RPMI8226 (cell line): ENCODE results near the gene C6orf15.

ENCODE experiments used
- DNase-seq: peaks from one replicate; pipeline ENCODE4 v3.0.0-alpha.2; 2015

C6orf15 gene

GRCh38 chr6:31112478-31112877, at the start of gene C6orf15:
C6orf15 (minus strand) TSS chr6:31112575; CDS start chr6:31112555, 20 bp downstream.
- DNase-seq, result no peak

DNA sequence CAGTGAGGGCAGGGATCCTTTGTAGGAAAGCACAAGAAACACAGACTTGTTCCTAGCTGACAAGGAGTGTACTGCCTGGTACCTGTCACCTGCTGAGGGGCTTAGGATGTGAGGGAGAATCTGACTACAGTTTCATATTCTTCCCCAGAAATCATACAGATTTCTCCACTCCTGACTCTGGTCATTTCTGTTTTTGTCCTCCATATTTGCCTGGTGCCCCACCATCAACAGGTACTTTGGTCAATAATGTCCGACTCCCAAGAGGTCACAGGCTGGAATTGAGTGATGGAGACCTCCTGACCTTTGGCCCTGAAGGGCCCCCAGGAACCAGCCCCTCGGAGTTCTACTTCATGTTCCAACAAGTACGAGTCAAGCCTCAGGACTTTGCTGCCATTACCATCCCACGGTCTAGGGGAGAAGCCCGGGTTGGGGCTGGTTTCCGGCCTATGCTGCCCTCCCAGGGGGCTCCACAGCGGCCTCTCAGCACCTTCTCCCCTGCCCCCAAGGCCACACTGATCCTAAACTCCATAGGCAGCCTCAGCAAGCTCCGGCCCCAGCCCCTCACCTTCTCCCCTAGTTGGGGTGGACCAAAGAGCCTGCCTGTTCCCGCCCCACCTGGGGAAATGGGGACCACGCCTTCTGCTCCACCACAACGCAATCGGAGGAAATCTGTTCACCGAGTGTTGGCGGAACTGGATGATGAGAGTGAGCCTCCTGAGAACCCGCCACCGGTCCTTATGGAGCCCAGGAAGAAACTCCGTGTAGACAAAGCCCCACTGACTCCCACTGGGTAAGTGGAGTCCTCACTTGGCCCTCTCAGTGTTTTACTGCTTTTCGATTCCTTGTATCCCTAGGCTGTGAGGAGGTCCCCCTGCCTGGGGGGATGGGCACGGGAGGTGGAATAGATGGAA, 49.1 kb upstream of the C6orf15 start:
- DNase-seq, result no peak

DNA sequence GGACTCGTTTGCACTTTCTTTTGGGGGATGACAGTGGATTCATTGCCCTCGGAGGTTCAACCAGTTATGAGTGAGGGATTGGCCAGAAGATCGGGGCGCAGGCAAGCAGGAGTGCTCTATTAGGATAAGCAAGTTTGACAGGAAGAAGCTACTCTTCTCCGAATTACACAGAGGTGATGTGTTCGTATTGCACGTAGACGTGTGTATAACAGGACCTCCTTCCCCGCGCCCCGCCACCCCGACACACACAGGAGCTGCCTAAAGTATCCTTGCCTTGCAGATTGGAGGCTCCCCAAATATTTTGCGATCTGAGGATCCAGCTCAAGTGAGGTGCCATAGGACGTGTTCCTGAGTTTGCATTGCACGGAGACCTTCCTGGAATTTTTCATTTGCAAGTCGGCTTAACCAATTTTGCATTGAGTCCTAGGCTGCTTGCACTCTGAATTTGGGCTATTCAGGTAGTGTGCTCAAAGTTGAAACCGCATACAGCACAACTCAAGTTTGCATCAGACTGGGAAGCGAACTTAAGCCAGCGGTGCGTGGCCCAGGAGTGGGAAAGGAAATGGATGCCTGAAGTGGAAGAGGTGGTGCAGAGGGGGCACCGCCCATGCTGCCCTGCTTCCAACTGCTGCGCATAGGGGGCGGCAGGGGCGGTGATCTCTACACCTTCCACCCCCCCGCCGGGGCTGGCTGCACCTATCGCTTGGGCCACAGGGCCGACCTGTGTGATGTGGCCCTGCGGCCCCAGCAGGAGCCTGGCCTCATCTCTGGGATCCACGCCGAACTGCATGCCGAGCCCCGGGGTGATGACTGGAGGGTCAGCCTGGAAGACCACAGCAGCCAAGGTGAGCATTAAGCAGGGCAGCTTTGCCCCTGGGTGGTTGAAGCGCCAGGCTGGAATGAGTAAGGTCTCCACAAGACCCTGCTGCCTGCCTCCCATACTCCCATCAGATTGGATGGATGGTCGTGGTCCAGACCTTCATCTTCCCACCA, 46.8 kb upstream of the C6orf15 start:
- DNase-seq, result peak; percentile 48

DNA sequence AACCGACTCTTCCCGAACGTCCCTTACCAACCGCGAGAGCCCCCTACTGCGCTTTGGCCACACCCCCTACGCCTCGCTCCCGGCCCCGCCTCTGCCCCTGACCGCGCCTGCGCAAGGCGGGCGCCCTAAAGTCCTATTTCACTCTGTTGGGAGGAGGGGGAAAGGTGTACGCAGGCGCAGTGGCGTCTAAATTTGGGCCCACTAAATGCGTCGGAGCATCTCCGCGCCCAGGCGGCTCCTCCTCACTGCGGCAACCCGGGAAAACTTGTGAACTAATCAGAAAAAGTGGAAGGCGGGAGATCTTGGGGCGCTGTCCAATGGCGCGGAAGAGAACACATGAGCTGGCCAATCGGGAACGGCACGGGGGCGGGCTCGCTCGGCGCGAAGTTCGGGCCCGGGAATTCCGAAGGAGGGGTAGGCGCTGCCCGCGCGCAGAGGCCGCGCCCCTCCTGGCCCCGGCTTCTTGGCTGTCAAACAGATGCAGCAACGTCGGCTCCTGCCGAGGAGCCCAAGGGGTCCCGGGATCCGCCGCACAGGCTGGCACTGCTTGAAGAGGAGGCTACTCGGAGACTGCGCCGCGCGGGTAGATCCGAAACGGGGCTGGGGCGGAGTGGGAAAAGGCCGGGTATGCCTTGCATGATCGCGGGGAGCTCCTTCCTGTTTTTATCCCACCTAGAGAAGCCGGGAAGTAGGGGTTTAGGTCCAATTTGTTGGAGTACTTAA, 45.9 kb upstream of the C6orf15 start, which contains the start of gene TCF19:
Gene TCF19 (plus strand): TSS at position 450 of the 723 bp plus-strand sequence. CDS start 881 bp downstream, outside the sequence.
- DNase-seq, result peak; percentile 100

GRCh38 chr6:31157513-31158139, 45.3 kb upstream of the C6orf15 start, which contains the start of gene CCHCR1:
CCHCR1 (minus strand) TSS chr6:31157802; CDS start chr6:31157600, 202 bp downstream.
- no peak for DNase-seq

DNA sequence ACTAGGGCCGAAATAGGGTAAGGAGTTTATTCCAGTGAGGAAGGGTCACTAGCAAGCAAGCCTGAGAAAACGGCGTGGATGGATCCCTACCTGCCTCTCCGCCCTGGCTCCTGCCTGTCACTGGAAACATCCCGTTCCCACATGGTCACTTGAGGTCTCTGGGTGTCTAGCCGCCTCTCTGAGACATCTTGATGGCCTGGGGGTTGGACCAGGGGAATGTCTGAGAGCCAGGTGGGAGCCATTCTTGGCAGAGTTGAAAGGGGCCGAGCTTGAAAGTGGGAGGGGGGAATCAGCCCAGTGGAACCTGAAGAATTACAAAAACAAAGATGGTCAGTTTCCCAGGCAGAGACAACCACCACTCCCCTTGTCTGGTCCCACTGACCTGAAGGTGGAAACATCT, 44.3 kb upstream of the C6orf15 start:
- no peak for DNase-seq

DNA sequence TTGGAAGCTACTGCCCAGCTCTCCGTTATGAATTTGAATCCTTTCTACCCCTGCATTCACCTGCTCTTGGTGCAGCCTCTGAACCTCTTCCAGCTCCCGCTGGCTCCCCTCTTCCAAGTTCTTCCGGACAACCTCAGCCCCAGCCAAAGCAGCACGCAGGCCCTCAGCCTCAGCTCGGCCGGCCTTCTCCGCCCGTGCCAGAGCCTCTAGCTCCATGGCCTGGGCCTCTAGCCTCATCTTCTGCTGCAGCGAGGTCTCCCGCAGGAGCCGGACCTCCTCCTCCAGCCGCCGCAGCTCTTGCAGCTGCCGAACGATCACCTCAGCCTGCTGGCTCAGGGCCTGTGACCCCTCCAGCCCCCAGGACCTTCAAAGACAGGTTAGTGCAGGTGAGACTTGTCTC, 42.1 kb upstream of the C6orf15 start:
- no peak for DNase-seq

GRCh38 chr6:31152781-31153180, 40.4 kb upstream of the C6orf15 start:
- DNase-seq, result no peak

DNA sequence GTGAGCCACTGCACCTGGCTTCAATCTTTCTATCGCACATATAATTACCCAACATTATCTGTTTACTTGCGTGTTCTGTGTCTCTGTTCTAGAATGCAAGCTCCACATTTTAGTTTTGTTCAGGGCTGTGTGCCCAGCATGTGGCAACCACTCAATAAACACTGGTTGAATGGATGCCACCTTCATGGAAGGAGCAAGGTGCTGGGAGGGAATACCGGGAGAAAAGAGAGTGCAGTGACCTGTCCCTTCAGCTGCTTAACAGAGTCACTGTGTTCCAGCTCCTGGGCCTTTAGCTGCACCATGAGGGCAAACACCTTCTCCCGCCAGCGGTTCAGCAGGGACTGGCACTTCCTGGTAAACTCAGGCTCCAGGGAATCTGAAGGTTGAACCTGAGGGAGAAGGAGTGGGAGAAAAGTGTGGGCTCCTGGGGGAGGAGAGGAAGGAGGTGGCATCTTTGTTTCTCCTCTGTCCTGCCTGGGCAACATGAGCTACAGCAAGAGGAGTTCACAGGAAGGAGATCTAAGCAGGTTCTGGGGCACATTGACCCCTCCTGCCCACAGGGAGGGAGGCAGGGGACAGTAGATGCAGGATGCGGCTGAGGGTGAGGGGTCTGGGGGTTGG, 37.6 kb upstream of the C6orf15 start:
- no peak for DNase-seq

DNA sequence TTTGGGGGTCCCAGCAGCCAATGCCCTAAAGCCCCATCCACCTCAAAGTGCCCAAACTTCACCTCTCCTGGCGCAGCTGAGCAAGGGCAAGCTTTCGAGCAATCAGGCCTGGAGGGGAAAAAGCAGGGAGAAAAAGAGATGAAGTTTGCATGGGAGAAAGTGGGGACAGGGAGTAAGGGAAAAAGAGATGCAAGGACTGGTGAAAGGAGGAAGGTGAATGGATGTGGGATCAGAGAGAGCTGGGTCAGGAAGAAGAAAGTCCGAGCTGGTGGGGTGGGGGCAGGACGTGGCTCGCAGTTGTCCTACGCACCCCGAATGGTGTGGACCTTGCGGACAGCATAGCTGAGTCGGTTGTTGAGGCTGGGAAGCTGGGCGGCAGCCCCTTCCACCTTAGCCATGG, 33.0 kb upstream of the C6orf15 start:
- DNase-seq, result no peak

GRCh38 chr6:31144970-31145340, 32.6 kb upstream of the C6orf15 start:
- no peak for DNase-seq

DNA sequence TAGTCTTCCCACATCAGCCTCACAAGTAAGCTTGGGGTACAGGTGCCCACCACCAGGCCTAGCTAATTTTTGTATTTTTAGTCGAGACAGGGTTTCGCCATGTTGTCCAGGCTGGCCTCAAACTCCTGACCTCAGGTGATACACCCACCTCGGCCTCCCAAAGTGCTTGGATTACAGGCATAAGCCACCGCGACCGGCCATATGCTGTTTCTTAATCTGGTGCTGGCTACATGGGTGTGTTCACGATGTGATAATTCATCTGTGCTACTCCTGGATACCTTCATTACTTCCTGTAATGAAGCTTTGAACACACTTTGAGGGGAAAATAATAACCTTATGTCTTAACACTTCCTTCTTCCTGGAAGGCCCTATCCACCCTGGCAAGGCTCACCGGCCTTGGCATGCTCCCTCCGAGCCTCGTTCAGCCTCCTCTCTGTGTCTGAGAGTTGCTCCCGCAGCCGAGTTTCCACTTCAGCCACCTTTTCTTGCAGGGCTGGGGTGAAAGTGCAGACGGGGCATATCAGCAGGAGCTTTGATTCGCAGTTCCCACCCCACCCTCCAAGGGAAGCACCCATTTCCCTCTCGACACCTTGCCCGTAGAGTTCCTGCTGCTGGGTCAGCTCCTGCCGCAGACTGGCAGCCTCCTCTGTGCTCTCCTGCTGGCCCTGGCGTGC, 32.1 kb upstream of the C6orf15 start:
- DNase-seq, result no peak

DNA sequence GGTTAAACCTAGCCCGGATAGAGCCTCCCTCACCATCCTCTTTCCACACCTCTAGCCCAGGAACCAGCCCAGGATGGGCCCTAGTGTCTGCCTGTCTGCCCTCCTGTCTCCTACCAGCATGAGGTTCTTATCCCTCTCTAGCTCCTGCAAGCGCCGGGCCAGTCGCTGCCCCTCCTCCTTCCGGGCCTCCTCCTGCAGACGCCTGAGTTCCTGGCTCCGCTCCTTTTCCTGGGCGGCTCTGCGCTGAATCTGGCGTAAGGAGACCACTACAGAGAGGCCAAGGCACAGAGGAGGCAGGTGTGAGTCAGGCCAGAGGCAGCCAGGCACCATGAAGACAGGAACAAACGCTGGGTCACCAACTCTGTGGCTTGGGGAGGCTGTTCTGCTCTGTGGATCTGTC, 30.8 kb upstream of the C6orf15 start:
- no peak for DNase-seq

DNA sequence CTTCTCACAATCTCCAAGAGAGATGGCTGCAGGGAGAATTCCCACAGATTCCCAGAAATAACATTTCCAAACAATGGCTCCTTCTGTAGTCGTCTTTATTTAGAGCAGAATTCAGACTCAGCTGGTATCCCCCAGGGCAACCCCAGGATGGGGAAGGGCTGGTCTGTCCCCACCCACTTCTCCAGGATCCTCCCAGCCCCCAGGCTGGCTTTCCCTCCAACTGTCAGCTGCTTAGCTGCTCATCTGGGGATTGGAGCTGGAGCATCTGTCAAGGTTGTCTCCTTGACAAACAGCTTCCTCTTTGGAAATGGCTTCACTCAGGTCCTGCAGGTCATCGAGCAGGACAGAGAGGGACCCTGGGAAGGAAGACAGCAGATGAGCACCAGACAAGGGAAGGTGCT, 30.0 kb upstream of the C6orf15 start:
- no peak for DNase-seq

DNA sequence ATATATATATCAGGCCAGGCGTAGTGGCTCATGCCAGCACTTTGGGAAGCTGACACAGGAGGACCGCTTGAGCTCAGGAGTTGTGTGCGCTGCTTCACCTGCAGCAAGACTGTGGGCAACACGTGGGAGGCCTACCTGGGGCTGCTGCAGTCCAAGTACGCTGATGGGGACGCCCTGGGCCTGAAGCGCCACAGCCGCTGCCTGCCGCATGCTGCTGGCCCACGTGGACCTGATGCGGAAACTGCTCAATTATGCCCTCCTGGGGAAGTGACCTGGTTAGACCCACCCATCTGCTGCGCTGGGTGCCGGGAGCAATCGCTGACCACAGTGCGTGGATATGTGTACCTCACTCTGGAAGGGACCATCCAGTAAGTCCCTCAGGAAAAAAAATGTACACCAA, 28.3 kb upstream of the C6orf15 start:
- no peak for DNase-seq

DNA sequence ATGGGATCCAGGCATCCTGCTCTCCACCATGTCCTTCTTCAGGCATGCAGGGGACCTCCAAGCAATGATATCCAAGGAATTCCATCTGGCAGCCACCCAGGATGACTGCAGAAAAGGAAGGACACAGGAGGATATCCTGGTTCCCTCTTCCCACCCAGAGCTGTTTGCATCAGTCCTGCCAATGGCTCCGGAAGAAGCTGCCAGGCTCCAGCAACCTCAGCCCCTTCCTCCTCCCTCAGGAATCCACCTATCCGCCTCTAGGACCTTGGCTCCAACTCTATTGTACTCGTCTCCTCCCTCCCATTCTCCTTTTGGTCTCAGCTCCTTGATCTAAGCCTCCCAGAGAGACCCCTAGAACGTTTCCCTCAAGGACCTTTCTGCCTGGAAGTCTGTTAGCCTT, 27.2 kb upstream of the C6orf15 start:
- DNase-seq, result no peak

- DNase-seq, result no peak
These were observed 26.6 kb upstream of the C6orf15 start, which contains the start of gene PSORS1C2 for GRCh38 chr6:31138982-31139381. PSORS1C2 (minus strand) TSS chr6:31139066; CDS start chr6:31139026, 40 bp downstream.

DNA sequence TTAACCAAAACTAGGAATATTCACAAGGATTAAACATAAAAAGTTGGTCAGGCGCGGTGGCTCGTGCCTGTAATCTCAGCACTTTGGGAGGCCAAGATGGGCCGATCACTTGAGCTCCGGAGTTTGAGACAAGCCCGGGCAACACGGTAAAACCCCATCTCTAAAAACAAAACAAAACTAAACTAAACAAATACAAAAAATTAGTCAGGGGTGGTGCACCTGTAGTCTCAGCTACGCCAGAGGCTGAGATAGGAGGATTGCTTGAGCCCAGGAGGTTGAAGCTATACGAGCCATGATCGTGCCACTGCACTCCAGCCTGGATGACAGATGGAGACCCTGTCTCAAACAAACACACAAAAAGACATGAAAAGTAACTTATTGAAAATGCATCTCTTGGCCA, 23.3 kb upstream of the C6orf15 start:
- no peak for DNase-seq

DNA sequence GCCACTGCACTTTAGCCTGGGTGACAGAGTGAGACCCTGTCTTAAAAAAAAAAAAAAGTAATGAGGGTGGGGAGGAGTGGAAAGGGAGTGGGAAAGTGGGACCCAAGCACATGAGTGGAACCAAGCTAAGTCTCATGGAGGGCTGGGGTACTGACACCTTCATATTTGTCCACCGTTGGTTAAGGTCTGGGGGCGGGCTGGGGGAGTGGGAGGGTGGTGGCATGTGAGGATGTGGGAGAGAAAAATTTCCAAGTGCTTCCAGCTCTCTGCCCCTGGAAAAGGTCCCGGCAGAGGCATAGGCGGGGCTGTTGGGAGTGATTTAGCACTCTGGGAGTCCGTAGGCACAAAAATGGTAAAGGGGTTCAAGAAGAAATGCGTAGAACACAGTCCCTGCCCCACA, 20.4 kb upstream of the C6orf15 start:
- no peak for DNase-seq

GRCh38 chr6:31131595-31131994, 19.2 kb upstream of the C6orf15 start:
- no peak for DNase-seq

DNA sequence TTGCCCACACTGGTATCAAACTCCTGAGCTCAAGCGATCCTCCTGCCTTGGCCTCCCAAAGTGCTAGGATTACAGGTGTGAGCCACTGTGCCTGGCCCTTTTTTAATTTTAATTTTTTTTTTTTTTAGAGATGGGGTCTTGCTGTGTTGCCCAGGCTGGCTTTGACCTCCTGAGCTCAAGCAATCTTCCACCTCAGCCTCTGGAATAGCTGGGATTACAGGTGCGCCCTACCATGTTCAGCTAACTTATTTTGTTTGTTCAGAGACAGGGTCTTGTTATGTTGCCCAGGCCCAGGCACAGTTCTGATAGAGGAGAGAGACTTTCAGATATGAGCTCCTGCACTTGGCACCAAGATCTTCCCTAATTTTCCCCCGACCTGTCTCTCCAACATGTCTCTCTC, 18.4 kb upstream of the C6orf15 start:
- DNase-seq, result no peak
